ENCODE results near the gene STATH.

DNA sequence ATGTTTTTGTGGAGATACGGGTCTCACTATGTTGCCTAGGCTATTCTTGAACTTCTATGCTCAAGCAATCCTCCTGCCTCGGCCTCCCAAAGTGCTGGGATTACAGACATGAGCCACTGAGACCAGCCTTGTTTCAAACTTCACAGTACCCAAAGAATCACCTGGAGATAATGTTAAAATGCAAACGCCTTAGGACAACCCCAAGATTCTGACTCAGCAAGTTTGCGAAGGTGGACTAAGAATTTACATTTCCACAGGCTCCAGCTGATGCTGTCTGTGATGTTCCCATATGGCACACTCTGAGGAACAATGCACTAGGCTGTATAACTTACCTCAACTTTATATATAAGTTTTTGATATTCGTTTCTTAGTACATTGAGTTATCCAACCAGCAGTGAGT, 984 bp upstream of the STATH start:
- TF ChIP-seq, protein P1, sequence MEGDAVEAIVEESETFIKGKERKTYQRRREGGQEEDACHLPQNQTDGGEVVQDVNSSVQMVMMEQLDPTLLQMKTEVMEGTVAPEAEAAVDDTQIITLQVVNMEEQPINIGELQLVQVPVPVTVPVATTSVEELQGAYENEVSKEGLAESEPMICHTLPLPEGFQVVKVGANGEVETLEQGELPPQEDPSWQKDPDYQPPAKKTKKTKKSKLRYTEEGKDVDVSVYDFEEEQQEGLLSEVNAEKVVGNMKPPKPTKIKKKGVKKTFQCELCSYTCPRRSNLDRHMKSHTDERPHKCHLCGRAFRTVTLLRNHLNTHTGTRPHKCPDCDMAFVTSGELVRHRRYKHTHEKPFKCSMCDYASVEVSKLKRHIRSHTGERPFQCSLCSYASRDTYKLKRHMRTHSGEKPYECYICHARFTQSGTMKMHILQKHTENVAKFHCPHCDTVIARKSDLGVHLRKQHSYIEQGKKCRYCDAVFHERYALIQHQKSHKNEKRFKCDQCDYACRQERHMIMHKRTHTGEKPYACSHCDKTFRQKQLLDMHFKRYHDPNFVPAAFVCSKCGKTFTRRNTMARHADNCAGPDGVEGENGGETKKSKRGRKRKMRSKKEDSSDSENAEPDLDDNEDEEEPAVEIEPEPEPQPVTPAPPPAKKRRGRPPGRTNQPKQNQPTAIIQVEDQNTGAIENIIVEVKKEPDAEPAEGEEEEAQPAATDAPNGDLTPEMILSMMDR (IDR thresholded peaks at IDR 0.05; ENCODE audit: low read depth, low read length) = no peak
- no peak for TF ChIP-seq EZH2phosphoT487 (IDR thresholded peaks at IDR 0.05; ENCODE audit: low read depth)

All from OCI-LY3 (cell line).